COLO668 (cell line): Measurements from ENCODE around the gene CST1.

Experiments used
- DNase-seq: peaks from one replicate; lab custom pipeline; 2025; ENCODE audit not compliant: unreplicated experiment; lab: John Stamatoyannopoulos, UW

CST1 gene

DNA sequence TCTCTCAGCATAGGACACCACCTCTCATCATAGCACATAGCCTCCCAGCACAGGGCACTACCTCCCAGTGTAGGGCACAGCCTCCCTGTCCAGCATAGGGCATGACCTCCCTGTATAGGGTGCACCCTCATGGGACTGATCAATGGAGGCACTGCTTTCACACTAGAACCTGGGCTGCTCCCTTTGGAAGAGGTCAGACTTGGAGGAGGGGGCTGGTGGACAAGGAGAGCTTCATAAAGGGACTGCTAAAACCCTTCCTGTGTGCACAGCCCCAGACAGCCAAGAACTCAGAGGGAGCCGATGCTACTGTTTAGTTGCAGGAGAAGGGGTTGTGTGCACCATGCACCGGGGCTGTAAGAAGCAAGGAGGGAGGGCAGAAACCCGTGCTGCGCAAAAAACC, 40.0 kb downstream of the CST1 start:
- no peak for DNase-seq

DNA sequence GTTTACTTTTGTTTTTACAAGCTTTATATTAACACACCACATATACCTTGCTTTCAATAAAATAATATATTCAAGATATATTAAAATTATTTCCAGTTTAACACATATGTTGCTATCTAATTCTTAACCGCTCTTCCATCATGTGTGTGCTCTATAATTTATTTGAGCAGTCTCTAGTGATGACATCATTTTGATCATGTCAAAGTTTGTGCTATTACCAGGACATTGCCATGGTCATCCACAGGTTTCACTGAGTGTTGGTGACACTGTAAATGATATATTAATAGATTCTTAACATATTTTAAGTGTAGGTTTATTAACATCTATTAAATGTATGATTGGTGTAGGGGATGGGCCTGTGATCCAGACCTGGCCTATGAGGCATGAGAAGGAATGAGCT, 44.8 kb downstream of the CST1 start:
- DNase-seq, result no peak

DNA sequence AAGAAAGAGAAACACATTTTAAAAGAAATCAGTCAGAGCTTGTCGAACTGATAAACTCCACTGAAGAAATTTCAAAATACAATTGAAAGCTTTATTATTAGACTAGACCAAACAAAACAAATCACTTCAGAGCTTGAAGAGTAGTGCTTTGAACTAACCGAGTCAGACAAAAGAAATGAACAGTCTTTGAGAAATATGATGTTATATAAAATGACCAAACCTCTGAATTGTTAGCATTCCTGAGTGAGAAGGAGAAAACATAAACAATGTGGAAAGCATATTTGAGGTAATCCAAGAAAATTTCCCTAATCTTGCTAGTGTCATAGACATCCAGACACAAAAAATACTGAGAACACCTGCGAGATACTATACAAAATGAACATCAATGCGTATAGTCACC, 48.7 kb downstream of the CST1 start:
- no peak for DNase-seq

DNA sequence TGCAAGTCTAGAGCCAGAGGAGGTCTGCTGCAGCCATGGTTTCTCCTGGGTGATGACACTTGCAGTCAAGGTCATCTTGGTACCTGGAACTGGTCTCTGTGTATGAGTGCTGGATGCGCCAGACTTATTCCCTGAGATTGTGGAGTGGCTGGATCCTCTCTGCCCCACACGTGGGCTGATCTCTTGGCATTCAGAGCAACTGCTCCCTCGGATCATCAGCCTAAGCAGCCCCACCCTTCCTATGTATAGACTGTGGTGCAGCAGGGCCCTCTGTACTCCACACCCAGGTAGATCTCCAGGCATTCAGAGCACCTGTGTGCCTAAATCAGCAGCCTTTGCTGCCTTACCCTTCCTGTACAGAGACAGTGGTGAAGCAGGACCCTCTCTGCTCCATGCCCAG, 49.8 kb downstream of the CST1 start:
- DNase-seq, result no peak

DNA sequence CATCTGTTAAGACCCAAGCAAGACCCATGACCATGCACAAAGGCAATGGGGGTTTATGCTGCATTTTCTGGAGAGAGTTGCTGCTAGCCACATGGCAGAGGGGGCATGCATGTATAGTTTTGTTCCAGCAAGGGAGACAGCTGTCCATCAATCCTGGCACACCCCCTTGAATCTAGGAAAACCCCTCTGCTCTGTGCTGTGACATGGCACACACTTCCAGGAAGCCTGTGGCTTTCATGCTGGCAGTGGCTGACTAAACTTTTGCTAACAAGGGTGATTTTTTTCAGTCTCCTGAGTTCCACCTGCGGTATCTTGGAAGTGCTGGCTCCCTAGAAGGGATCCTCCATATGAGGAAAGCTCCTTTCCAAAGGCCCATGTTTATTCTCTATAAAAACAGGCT, 52.8 kb downstream of the CST1 start:
- DNase-seq, result no peak
